ENCODE data around the gene SCUBE3.

Gene SCUBE3

DNA sequence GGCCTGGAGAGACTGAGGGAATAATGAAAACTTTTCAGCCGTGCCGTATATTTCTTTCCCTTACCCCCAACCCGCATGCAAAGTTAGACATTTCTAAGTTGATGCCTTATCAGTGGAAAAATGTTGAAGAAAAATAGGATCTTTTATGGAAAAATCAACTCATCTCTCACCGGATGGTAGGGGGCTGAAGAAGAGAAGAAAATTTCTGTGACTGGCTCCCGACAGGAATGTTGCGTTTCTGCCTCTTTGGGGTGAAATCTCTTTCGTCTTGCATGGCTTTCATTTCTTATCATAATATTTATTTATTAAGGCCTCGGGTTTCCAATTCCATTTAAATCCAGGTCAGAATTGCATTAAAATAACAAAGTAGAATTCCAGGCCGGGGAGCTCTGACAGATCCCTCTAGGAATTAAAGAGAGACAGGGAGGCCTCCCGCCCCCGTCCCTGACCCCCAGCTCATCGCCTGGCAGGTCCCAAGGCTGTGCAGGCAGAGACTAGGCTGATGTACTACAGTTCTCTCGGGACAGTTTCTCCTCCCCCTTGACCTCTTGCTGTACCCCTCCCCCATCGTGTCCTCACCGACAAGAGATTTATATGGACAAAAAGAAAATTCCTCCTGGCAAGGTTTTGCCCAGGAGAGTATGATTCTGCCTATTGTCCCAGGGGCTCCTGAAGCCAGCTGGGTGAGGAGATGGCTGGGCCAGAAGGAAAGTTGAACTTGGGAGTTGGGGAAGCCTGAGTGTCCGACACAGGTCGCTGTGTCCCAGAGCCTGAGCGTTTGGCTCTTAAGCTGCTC, 1.3 kb downstream of the SCUBE3 start:
- no peak for DNase-seq

DNA sequence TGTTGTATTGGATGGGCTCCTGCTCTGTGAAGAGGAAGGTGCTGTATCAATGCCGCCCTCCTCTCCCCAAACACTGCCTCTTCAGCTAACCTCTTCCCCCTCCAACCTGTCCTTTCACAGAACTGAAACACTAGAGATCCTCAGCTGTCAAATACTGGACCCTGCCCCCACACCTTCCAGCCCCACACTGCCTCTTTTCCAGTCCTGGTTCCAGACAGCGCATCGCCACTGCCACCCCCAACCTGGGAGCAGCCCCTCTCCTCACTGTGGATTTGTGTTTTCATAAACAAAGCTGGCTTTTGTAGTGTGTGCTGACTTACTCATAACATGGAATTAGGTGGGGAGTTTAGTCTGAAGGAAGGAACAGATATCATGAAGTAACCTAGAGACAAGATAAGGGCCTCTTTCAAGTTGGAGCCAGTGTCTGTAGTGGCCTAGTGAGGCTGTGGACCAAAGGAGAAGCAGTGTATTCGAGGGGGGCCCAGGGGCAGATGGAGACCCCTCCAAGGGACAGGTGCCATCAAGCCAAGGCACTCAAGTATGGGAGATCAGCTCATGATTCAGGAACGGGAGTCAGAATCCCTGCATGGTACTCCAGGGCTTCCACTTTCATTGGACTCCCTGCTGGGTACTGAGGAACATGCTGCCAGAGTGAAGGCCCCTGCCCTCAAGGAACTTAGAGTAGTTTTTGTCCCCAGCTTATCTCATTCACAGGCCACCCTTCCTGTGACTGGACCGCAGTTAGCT, 2.1 kb downstream of the SCUBE3 start:
- DNase-seq = no peak

DNA sequence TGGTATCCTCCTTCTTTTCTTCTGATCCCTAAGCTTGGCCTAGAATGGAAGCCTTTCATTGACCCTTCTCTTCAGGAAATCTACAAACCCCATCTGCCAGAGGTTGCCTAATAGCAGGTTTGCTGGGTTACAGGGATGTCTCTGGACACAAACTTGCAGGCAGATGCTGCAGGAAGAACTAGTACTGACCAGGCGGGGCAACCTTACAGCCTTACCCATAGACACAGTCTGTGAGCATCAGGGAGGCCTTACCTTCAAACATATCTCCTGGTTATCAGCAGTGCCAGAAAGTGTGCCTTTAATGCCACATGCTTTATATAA, 2.6 kb downstream of the SCUBE3 start:
- DNase-seq = no peak

GRCh38 chr6:35216851-35217811, 3.4 kb downstream of the SCUBE3 start:
- DNase-seq = no peak

DNA sequence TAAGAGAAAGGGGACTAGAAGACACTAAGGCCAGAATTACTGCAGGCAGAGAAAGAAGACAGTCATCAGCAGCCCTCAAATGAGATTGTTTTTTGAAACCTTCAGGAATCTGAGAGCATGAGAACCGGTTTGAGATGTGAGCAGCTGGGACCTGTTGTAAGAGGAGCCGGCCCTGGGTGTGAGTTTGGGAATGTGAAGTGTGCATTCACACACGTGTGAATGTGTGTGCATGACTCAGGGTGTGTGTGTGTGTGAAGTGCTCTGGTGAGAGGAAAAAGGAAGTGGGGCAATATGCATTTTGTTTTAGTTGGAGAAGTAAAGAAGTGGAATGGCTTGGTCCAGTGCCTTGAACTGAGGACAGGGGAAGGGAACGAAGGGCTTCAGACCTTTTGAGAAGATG, 4.3 kb downstream of the SCUBE3 start:
- DNase-seq = no peak

- DNase-seq = no peak
Measured at GRCh38 chr6:35218456-35218855, 4.7 kb downstream of the SCUBE3 start.

- DNase-seq = no peak
Measured at GRCh38 chr6:35219683-35220326, 6.0 kb downstream of the SCUBE3 start.

DNA sequence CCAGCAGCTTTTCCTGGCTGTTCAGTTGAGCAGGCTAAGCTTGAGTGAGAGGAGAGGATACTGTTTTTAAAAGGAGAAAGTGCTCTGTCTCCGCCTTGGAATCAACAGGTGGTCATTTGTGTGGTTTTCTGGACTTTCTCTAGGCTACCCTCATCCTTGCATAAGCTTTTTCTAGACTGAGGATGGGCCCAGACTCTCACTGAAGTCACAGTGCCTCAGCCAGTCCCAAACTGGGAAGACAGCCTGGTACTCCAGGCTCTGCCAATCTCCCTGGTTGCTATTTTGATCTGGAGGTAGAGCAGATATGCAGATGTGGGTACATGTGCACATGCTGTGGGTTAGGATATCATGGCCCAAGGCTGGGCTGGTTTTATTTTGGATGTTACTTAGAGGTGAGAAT, 7.0 kb downstream of the SCUBE3 start:
- no peak for DNase-seq

GRCh38 chr6:35223396-35223795, 9.6 kb downstream of the SCUBE3 start:
- no peak for DNase-seq

DNA sequence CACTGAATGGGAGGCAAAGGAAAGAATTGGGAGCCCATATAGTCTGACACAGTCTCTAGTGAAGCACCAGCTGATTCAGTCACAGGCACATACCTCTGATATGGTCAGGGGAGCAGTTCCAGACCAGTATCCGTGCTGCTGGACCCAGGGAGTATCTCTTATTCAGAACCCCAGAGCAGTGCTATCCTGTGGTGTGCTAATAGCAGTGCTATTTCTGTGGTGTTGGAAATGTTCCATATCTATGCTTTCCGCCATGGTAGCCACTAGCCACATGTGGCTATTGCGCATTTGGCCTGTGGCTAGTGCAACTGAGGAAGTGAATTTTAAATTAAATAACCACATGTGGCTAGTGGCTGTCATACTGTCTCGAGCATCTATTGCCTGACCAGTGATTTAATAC, 11.0 kb downstream of the SCUBE3 start:
- DNase-seq = no peak

DNA sequence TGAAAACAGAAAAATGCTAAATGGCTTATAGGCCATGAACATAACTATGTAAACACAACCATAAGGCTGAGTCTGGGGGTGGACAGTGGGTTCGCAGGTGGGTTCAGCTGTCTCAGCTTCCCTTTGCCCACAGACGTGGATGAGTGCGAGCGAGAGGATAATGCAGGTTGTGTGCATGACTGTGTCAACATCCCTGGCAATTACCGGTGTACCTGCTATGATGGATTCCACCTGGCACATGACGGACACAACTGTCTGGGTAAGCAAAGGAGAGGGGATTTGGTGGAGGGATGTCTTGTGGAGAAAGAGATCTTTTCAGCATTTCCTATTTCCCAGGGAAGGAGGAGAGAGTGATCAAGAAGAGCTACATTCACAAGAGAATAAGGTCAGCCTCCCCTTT, 14.7 kb downstream of the SCUBE3 start:
- DNase-seq = no peak

DNA sequence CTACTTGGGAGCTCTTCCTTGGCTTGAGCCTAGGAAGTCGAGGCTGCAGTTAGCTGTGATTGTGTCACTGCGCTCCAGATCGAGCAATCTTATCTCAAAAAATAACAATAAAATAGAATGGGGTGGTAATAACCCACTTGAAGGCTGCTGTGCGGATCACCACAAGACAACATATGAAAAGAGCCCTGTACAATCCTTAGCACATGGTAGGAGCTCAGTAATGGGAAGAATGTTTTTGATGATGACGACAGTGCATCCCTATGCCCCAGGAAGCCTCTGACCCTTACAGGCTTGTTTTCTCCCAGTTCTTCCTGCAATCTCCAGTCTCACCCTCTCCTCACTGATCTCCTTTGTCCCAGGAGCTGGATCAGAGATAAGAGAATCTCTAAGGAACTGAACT, 15.5 kb downstream of the SCUBE3 start:
- DNase-seq = no peak

DNA sequence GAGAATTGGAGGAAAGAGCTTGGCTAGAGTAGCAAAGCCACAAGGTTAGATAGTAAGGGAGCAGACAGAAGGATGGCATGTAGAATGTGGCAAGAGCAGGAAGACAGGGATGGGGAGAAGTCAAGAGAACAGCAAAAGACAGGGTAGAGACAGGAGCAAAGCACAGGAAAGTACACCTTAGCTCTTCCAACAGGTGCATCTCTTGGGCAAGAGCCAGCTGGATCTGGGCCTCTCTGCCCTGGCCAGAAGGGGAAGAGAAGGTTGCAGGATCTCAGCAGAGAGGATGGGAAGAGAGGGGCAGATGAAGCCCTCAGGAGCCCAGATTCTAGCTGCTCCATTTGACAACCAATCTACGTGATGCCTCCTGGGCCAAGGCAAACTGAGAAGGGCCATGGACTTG, 16.7 kb downstream of the SCUBE3 start:
- no peak for DNase-seq

DNA sequence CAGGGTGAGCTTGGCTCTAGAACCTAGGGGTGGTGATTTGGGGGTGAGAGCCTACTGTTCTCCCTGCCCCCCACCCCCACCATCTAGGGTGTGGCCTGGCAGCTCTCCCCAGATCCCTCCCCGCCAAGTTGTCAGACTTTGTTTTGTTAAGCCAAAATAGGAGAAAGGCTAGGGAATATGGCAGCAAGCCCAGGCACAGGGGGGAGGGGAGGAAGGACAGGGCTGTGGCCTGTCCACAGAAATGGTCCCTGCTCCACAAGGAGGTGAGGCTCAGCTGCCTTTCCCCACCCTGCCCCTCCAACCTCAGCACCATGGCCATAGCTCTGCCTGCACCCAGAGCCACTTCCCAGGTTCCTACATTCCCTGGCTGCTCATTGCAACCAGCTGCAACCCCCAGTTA, 17.2 kb downstream of the SCUBE3 start:
- DNase-seq = no peak

DNA sequence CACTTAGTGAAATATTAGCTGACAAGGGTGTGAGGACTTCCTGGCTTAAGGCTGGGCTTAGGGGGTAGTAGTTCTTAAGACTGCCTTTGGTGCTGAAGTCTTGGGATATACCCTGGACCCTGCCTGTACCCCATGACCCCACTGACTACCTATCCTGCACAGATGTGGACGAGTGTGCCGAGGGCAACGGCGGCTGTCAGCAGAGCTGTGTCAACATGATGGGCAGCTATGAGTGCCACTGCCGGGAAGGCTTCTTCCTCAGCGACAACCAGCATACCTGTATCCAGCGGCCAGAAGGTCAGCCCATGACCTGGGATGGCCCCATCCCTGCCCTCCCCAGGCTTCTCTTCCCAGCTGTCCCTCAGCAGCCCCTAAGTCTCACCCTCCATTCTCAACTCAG, 17.8 kb downstream of the SCUBE3 start:
- no peak for DNase-seq

DNA sequence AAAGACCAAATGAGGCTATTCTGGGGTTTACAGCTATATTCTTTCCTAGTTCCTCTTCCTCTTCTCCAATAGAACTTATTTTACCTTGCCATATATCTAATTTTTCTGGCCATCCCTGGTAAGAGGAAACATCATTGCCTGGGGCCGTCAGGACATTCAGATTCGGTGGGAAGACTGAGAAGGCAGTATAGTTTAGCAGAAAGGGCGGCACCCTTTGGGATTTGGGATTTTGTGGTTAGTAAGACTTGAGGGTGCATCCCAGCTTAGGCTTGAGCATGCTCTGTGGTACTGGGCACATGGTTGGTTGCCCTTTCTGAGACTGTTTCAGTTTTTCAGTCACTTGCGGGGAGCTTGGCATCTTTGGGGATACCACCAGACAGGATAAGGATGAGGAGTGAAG, 21.1 kb downstream of the SCUBE3 start:
- no peak for DNase-seq

- DNase-seq = no peak
Measured at GRCh38 chr6:35236223-35236622, 22.5 kb downstream of the SCUBE3 start.

GRCh38 chr6:35237476-35237875, 23.7 kb downstream of the SCUBE3 start:
- no peak for DNase-seq

DNA sequence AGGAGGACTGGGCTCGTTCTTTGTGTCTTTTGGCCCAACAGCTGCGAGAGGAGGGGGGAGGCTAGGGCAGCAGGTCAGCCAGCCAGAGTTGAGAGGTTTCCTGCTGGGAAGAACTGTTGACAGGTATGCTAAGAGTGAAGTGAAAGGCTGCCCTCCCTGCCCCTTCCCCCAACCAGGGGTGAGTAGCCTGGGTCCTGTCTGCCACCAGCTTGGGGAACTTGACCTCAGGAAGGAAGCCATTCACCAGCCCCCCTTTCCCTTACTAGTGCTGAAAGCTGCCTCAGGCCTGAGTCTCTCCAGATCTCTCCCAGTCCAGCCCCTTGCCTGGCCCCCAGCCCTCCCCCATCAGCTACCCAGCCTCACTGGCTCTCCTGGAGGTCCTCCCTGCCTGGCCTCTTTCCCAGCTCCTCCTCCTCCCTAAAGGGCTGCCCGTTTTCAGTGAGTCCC, 25.1 kb downstream of the SCUBE3 start:
- no peak for DNase-seq

- DNase-seq = no peak
Measured at GRCh38 chr6:35239581-35239980, 25.8 kb downstream of the SCUBE3 start.

DNA sequence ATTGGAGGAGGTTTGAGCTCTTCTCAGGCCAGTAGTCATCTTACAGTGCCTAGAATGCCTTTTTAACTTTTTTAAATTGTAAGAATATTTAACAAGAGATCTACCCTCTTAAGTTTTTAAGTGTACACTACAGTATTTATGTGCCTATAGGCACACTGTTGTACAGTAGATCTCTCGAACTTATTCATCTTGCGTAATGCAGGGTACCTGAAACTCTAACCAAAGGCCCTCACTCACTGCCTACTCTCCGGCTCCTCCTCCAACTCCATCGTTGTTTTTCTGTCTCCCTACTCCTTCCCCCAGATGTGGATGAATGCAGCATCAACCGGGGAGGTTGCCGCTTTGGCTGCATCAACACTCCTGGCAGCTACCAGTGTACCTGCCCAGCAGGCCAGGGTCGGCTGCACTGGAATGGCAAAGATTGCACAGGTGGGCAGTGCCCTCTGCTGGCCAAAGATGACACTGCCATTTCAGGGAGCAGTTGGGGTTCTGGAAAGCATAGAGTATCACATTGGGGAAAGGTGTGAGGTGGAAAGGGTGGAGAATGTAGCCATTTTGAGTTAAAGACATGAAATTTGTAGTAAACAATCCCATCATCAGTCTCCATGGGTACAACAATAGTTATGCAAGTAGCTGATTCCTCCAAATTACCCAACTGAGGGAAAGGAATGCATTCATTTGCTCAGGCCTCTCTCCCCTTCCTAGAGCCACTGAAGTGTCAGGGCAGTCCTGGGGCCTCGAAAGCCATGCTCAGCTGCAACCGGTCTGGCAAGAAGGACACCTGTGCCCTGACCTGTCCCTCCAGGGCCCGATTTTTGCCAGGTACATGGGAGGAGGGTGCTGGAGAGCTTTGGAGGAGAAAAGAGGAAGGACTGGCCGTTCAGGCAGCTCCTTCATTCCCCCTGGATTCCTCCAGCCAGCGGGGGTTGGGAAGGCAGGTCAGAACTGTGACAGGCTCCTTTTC, 27.4 kb downstream of the SCUBE3 start:
- peak; percentile 78 for DNase-seq

DNA sequence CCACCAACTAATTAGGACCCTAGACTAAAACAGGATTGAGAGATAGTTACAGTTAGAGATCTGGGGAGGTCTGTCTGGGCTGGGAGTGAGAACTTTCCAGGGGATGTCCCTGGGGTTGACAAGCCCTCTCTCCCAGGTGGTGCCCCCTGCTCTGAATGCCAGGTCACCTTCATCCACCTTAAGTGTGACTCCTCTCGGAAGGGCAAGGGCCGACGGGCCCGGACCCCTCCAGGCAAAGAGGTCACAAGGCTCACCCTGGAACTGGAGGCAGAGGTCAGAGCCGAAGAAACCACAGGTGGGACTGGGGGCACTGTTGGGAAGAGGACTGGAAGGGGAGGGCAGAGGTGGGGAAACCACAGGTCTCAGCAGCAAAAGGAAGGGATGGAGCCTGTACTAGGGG, 28.7 kb downstream of the SCUBE3 start:
- DNase-seq = no peak

All from activated CD8-positive, alpha-beta memory T cell treated with anti-CD3 and anti-CD28 coated beads, Interleukin-2, amount 50 U/mL, for 4 hours (primary cell).